A172 (cell line): Measurements from ENCODE around the gene DPH1. TPM values are rescaled to one million over a fixed set of nuclear protein-coding genes. Genes with fewer than 3 reads are reported as not detected.
A peak's percentile ranks its signal among the peaks of the same experiment; 100 is the strongest.

Experiments
- DNase-seq: peaks from one replicate; pipeline ENCODE4 v3.0.0-alpha.2; 2015; ENCODE audit warnings: low spot score
- total RNA-seq: library from RNA; depleted of rRNA; stranded (reverse); fragments of >200 nt; shearing (Covaris generic); gene quantifications from 2 replicates; pipeline ENCODE4 v1.2.3, GENCODE V29; 2014; rRNA removed

DPH1 gene
- total RNA-seq: 31.2 and 33.2 TPM in 2 replicates

GRCh38 chr17:2029911-2030778, at the start of gene DPH1:
TSS of gene DPH1 (plus strand) at chr17:2030153. CDS start at chr17:2030170, 17 bp downstream.
- peak; percentile 92 for DNase-seq

- DNase-seq: no peak
Measured at GRCh38 chr17:1980665-1981250, 49.2 kb upstream of the DPH1 start.

- DNase-seq: peak; percentile 76
Measured at GRCh38 chr17:1982793-1983366, 47.1 kb upstream of the DPH1 start.

- DNase-seq: no peak
Measured at GRCh38 chr17:1985093-1985492, 44.9 kb upstream of the DPH1 start.

GRCh38 chr17:1985686-1986085, 44.3 kb upstream of the DPH1 start:
- no peak for DNase-seq

GRCh38 chr17:1986783-1987451, 43.0 kb upstream of the DPH1 start:
- DNase-seq: no peak

- peak; percentile 94 for DNase-seq
Measured at GRCh38 chr17:1989135-1989534, 40.8 kb upstream of the DPH1 start.

GRCh38 chr17:1992541-1992940, 37.4 kb upstream of the DPH1 start:
- DNase-seq: no peak

- no peak for DNase-seq
Measured at GRCh38 chr17:1994707-1995106, 35.2 kb upstream of the DPH1 start.

GRCh38 chr17:1995321-1995892, 34.5 kb upstream of the DPH1 start:
- no peak for DNase-seq

- no peak for DNase-seq
Measured at GRCh38 chr17:1995907-1996799, 33.8 kb upstream of the DPH1 start.

GRCh38 chr17:1996800-1997288, 33.1 kb upstream of the DPH1 start:
- no peak for DNase-seq

- DNase-seq: peak; percentile 22
Measured at GRCh38 chr17:1997289-1997926, 32.5 kb upstream of the DPH1 start.

- no peak for DNase-seq
Measured at GRCh38 chr17:1997927-1998742, 31.8 kb upstream of the DPH1 start.

- peak; percentile 49 for DNase-seq
Measured at GRCh38 chr17:1999557-2000251, 30.2 kb upstream of the DPH1 start.

- DNase-seq: no peak
Measured at GRCh38 chr17:2002767-2003329, 27.1 kb upstream of the DPH1 start.

- no peak for DNase-seq
Measured at GRCh38 chr17:2003525-2003924, 26.4 kb upstream of the DPH1 start.

- no peak for DNase-seq
Measured at GRCh38 chr17:2004435-2004952, 25.5 kb upstream of the DPH1 start.
